ENCODE measurements around the gene JMJD8.

GRCh38 chr16:677316-678190 is 6.6 kb downstream of the JMJD8 start:
- TF ChIP-seq CTCF (IDR thresholded peaks at IDR 0.05; ENCODE audit: low read depth, low read length, missing input control) (no peak), ZBTB33 (IDR thresholded peaks at IDR 0.05) (no peak), MAX (IDR thresholded peaks at IDR 0.05) (no peak)
